Keratinocyte (primary cell): Measurements from ENCODE around the gene ABCD2. TPM values are rescaled to one million over a fixed set of nuclear protein-coding genes. Genes with fewer than 3 reads are reported as not detected.

ENCODE experiments used
- DNase-seq: peaks from one replicate; pipeline ENCODE4 v3.0.0-alpha.2; 2011; ENCODE audit warnings: low read depth, missing footprints, low spot score
- FAIRE-seq: peaks from 2 replicates; lab custom pipeline; 2011; peaks lifted over from hg19 to GRCh38; lab: Jason Lieb, UNC
- H2AFZ ChIP-seq: 2 replicates; pipeline ENCODE4 v1.6.0; 2012; ENCODE audit warnings: low read length, control low read depth, inconsistent platforms; ENCODE audit not compliant: control insufficient read depth
- H3K27ac ChIP-seq: 2 replicates; pipeline ENCODE4 v1.5.1; 2011; ENCODE audit warnings: low read length; ENCODE audit not compliant: control insufficient read depth, insufficient read depth
- H3K27me3 ChIP-seq: 3 replicates; pipeline ENCODE4 v1.6.0; 2011; ENCODE audit warnings: low read length; ENCODE audit not compliant: control insufficient read depth, insufficient read depth; ENCODE audit errors: extremely low read depth
- H3K36me3 ChIP-seq, 2 experiments: 2 replicates in 1 of 2; 3 replicates in 1 of 2; pipeline ENCODE4 v1.5.1; 2011; ENCODE audit warnings: low read length in 2 of 2, mild to moderate bottlenecking in 1 of 2; ENCODE audit not compliant: control insufficient read depth in 2 of 2, insufficient read depth in 2 of 2; ENCODE audit errors: extremely low read depth in 1 of 2
- H3K4me1 ChIP-seq: 3 replicates; pipeline ENCODE4 v1.5.1; 2011; ENCODE audit warnings: low read length; ENCODE audit not compliant: control insufficient read depth, insufficient read depth; ENCODE audit errors: extremely low read depth
- H3K4me2 ChIP-seq: 3 replicates; pipeline ENCODE4 v1.6.0; 2011; ENCODE audit warnings: low read depth, low read length; ENCODE audit not compliant: control insufficient read depth, insufficient read depth; ENCODE audit errors: extremely low read depth
- H3K4me3 ChIP-seq, 3 experiments: fragments of 200-600 bp in 1 of 3; sonication (generic) in 1 of 3; 2 replicates in 2 of 3; 3 replicates in 1 of 3; pipeline ENCODE4 v1.5.1; 2011 to 2016; ENCODE audit warnings: low read length in 3 of 3, mild to moderate bottlenecking in 3 of 3, control low read depth in 2 of 3, inconsistent platforms in 1 of 3, low read depth in 1 of 3, mixed read lengths in 1 of 3, mixed run types in 1 of 3, moderate library complexity in 1 of 3; ENCODE audit not compliant: control insufficient read depth in 2 of 3, insufficient read depth in 2 of 3; ENCODE audit errors: extremely low read depth in 1 of 3
- H3K79me2 ChIP-seq: 2 replicates; pipeline ENCODE4 v1.6.0; 2012; ENCODE audit warnings: low read length; ENCODE audit not compliant: control insufficient read depth, insufficient read depth
- H3K9ac ChIP-seq: 3 replicates; pipeline ENCODE4 v1.6.0; 2011; ENCODE audit warnings: low read length; ENCODE audit not compliant: control insufficient read depth, insufficient read depth; ENCODE audit errors: extremely low read depth
- H3K9me1 ChIP-seq: 3 replicates; pipeline ENCODE4 v1.6.0; 2011; ENCODE audit warnings: low read length; ENCODE audit not compliant: control insufficient read depth, insufficient read depth; ENCODE audit errors: extremely low read depth
- H3K9me3 ChIP-seq: 2 replicates; pipeline ENCODE4 v1.5.1; 2012; ENCODE audit warnings: low read depth, low read length; ENCODE audit not compliant: control insufficient read depth
- H4K20me1 ChIP-seq: 3 replicates; pipeline ENCODE4 v1.6.0; 2011; ENCODE audit warnings: low read length; ENCODE audit not compliant: control insufficient read depth, insufficient read depth; ENCODE audit errors: extremely low read depth
- EZH2 ChIP-seq: IDR thresholded peaks from one replicate; pipeline ENCODE4 v1.6.1; 2012; ENCODE audit warnings: inconsistent platforms, mild to moderate bottlenecking, low read length, moderate library complexity
- dilution Hi-C: fragments of 300-500 bp; cut with MboI; formaldehyde crosslinking; loops from one replicate; pipeline ENCODE4 v1.7.0; 2020; ENCODE audit warnings: low sequenced_read_pairs; ENCODE audit not compliant: extremely low pct_ligation_motif_present
- polyA plus RNA-seq, 5 experiments: library from polyadenylated mRNA; depleted of rRNA in 3 of 5; stranded (reverse) in 3 of 5; stranded (forward) in 1 of 5; unstranded in 1 of 5; fragments of >200 nt; gene quantifications; 1 replicate in 1 of 5; 2 replicates in 3 of 5; 3 replicates in 1 of 5; pipeline versions ENCODE4 v1.2.1 to v1.2.3, GENCODE V29; 2011 to 2012; ENCODE audit warnings: missing spikeins in 2 of 5, low read depth in 1 of 5, low replicate concordance in 1 of 5
- TF ChIP-seq, protein P1 (sequence below), 3 experiments: IDR thresholded peaks in 1 of 3; conservative IDR thresholded peaks in 1 of 3; optimal IDR thresholded peaks in 1 of 3; 2 replicates in 2 of 3; 3 replicates in 1 of 3; pipeline versions ENCODE3 to v1.5.1; 2011; ENCODE audit warnings: low read length in 3 of 3, mild to moderate bottlenecking in 3 of 3, moderate library complexity in 2 of 3, control low read depth in 1 of 3, inconsistent platforms in 1 of 3; ENCODE audit not compliant: insufficient read depth in 2 of 3; ENCODE audit errors: extremely low read depth in 1 of 3

Gene ABCD2
- polyA plus RNA-seq, 1 donor (not counting 4 experiments of a cell fraction or from before 2014, with no cell fraction given), result 0.03 TPM

DNA sequence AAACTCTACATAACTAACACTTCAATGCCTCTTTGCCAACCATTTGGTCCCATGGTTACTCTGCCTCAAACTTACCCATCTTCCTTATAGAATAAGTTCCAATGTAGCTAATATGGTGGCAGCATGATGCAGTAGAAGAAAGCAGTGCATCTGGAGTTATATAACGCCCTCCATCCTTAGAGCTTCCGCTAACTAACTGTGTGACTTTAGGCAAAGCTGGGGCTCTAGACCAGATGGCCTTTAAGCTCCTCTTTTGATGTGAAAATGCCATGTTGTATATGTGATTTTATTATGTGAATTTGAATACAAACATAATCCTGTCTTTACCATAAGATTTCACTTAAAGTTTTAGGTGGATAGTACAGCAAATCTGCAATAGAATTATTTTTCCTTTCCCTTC lies 6.1 kb downstream of the ABCD2 start:
- Histone ChIP-seq H3K9ac (no peak overlapping the region), H3K79me2 (no peaks in the 10 kb centered on the region), H3K27me3 (no peaks in the 10 kb centered on the region), H4K20me1 (no peaks in the 10 kb centered on the region), H3K9me1 (no peaks in the 10 kb centered on the region), H3K36me3 (no peaks in the 10 kb centered on the region), H3K4me3 (no peak overlapping the region), H2AFZ (no peak overlapping the region), H3K9me3 (no peaks in the 10 kb centered on the region), H3K4me1 (no peaks in the 10 kb centered on the region), H3K4me2 (no peak overlapping the region), H3K27ac (no peak overlapping the region)
- DNase-seq, result no peak
- no peak for TF ChIP-seq EZH2
- TF ChIP-seq, protein P1, sequence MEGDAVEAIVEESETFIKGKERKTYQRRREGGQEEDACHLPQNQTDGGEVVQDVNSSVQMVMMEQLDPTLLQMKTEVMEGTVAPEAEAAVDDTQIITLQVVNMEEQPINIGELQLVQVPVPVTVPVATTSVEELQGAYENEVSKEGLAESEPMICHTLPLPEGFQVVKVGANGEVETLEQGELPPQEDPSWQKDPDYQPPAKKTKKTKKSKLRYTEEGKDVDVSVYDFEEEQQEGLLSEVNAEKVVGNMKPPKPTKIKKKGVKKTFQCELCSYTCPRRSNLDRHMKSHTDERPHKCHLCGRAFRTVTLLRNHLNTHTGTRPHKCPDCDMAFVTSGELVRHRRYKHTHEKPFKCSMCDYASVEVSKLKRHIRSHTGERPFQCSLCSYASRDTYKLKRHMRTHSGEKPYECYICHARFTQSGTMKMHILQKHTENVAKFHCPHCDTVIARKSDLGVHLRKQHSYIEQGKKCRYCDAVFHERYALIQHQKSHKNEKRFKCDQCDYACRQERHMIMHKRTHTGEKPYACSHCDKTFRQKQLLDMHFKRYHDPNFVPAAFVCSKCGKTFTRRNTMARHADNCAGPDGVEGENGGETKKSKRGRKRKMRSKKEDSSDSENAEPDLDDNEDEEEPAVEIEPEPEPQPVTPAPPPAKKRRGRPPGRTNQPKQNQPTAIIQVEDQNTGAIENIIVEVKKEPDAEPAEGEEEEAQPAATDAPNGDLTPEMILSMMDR (optimal IDR thresholded peaks at IDR 0.05 in 1 of 3, IDR thresholded peaks at IDR 0.05 in 1 of 3, conservative IDR thresholded peaks at IDR 0.05 in 1 of 3; ENCODE audit: extremely low read depth in 1 of 3, insufficient read depth in 2 of 3, low read length in 3 of 3), result no peak
- dilution Hi-C loops, result no loop called here
- FAIRE-seq, result no peak

DNA sequence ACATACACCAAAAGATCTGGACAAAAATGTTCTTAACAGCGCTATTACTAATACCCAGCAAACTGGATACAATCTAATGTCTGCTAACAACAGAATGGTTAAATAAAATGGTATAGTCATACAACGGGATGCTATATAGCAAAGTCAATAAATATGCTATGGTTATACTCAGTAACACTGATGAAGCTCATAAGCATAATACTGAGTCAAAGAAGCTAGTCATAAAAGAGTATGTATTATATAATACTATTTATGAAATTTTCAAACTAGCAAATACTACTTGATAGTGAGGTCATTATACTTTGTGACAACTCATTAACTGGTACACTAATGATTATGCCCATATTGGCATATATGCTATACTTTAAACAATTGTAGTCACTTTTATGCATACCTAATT lies 7.4 kb downstream of the ABCD2 start:
- Histone ChIP-seq H3K27me3 (no peaks in the 10 kb centered on the region), H3K4me2 (no peak overlapping the region), H2AFZ (no peak overlapping the region), H3K36me3 (no peaks in the 10 kb centered on the region), H3K9ac (no peak overlapping the region), H3K79me2 (no peaks in the 10 kb centered on the region), H3K9me1 (no peaks in the 10 kb centered on the region), H3K27ac (no peak overlapping the region), H3K4me3 (no peak overlapping the region), H3K9me3 (no peaks in the 10 kb centered on the region), H4K20me1 (no peaks in the 10 kb centered on the region), H3K4me1 (no peaks in the 10 kb centered on the region)
- FAIRE-seq (no peak), DNase-seq (no peak)
- dilution Hi-C loops, result no loop called here
- TF ChIP-seq, protein P1 (optimal IDR thresholded peaks at IDR 0.05 in 1 of 3, IDR thresholded peaks at IDR 0.05 in 1 of 3, conservative IDR thresholded peaks at IDR 0.05 in 1 of 3; ENCODE audit: extremely low read depth in 1 of 3, insufficient read depth in 2 of 3, low read length in 3 of 3), result no peak
- no peak for TF ChIP-seq EZH2
